Gastrocnemius medialis (tissue), 4 donors: ENCODE data around the gene COQ8A. TPM values are rescaled to one million over a fixed set of nuclear protein-coding genes. Genes with fewer than 3 reads are reported as not detected.

Experiments
- ATAC-seq, 2 donors: fragments of 150-250 bp; one replicate each; pipeline ENCODE4 v1.9.1; 2016
- DNase-seq, 2 donors: peaks; one replicate each; pipeline ENCODE4 v3.0.0-alpha.2; 2019
- H3K27ac ChIP-seq, 4 donors: fragments of 200-600 bp; sonication (generic); 1 replicate in 1 of 4; 2 replicates in 3 of 4; pipeline ENCODE4 v1.5.1; 2016 to 2018; ENCODE audit warnings: mild to moderate bottlenecking in 2 of 4, moderate library complexity in 1 of 4
- H3K27me3 ChIP-seq, 3 donors: fragments of 200-600 bp; sonication (generic) in 2 of 3; 1 replicate in 1 of 3; 2 replicates in 2 of 3; pipeline versions ENCODE4 v1.5.1 to v1.6.0; 2016 to 2019; ENCODE audit warnings: mild to moderate bottlenecking in 1 of 3, moderate library complexity in 1 of 3
- H3K36me3 ChIP-seq, 2 donors: fragments of 200-600 bp; sonication (generic) in 1 of 2; one replicate each; pipeline ENCODE4 v1.5.1; 2017 to 2018
- H3K4me1 ChIP-seq, 2 donors: fragments of 200-600 bp; sonication (generic) in 1 of 2; one replicate each; pipeline ENCODE4 v1.5.1; 2016 to 2017; ENCODE audit warnings: mild to moderate bottlenecking in 2 of 2
- H3K4me3 ChIP-seq, 4 donors: fragments of 200-600 bp; sonication (generic) in 3 of 4; 1 replicate in 1 of 4; 2 replicates in 3 of 4; pipeline ENCODE4 v1.5.1; 2016 to 2019; ENCODE audit warnings: mild to moderate bottlenecking in 2 of 4
- H3K9me3 ChIP-seq, 3 donors: fragments of 200-600 bp; sonication (generic) in 2 of 3; 1 replicate in 1 of 3; 2 replicates in 2 of 3; pipeline ENCODE4 v1.5.1; 2016 to 2019
- CTCF ChIP-seq, 5 experiments: fragments of 450-650 bp in 3 of 5; fragments of 200-600 bp in 2 of 5; sonication (generic) in 2 of 5; IDR thresholded peaks in 4 of 5; conservative IDR thresholded peaks in 1 of 5; 1 replicate in 4 of 5; 2 replicates in 1 of 5; pipeline ENCODE4 v1.5.1; 2016 to 2019; ENCODE audit warnings: antibody characterized with exemption in 5 of 5, mild to moderate bottlenecking in 3 of 5, moderate library complexity in 3 of 5
- POLR2A ChIP-seq, 2 donors: fragments of 450-650 bp; IDR thresholded peaks; one replicate each; pipeline ENCODE4 v1.6.1; 2017; ENCODE audit warnings: antibody characterized with exemption in 2 of 2, mild to moderate bottlenecking in 2 of 2, moderate library complexity in 2 of 2
- in situ Hi-C, 4 donors: fragments of 200-750 bp; cut with MboI; loops; one replicate each; pipeline versions ENCODE4 v1.15.0 to v1.8.0; 2017; ENCODE audit warnings: low sequenced_read_pairs in 4 of 4
- intact Hi-C: fragments of 100-400 bp; cut with DNase I; formaldehyde crosslinking; loops from one replicate; pipeline ENCODE4 v1.15.1; 2023; ENCODE audit warnings: low total_unique reads
- total RNA-seq, 4 donors: library from RNA; depleted of rRNA; stranded (reverse); fragments of >200 nt; gene quantifications; one replicate each; pipeline versions ENCODE4 v1.1.0 to v1.2.3, GENCODE V29; 2016

COQ8A gene
- total RNA-seq, 4 donors from 2014 or later, result 950 to 2,403 (median 1,384) TPM

- no peaks in the 10 kb centered on the region for H3K9me3 ChIP-seq
- peak overlapping the region in 1 of 4 donors; percentile 38 for H3K4me3 ChIP-seq
- ATAC-seq (no peak), DNase-seq (no peak)
- H3K27ac ChIP-seq, result peak overlapping the region; percentile 98 to 99 (median 99)
- peaks cover 78 to 87% of the 10 kb centered on the region in 2 donors for H3K4me1 ChIP-seq
- in situ Hi-C loops, result no loop called here
- H3K27me3 ChIP-seq, result no peaks in the 10 kb centered on the region
- no peaks in the 10 kb centered on the region for H3K36me3 ChIP-seq
- TF ChIP-seq CTCF (IDR thresholded peaks at IDR 0.05 in 4 of 5, conservative IDR thresholded peaks at IDR 0.05 in 1 of 5) (no peak), POLR2A (IDR thresholded peaks at IDR 0.05) (no peak)
- intact Hi-C loops, result loop anchor here (10.0 kb wide), 3 partner anchors 284 to 1256 kb away; partner anchors contain the start of genes ARF1 and OBSCN
These were observed 8.4 kb downstream of the COQ8A start for GRCh38 chr1:226948480-226948879.

GRCh38 chr1:226948996-226949395 is 8.9 kb downstream of the COQ8A start:
- in situ Hi-C loops (no loop called here), intact Hi-C loops (loop anchor here (10.0 kb wide), 3 partner anchors 284 to 1256 kb away; partner anchors contain the start of genes ARF1 and OBSCN)
- Histone ChIP-seq H3K36me3 (no peaks in the 10 kb centered on the region), H3K27me3 (no peaks in the 10 kb centered on the region), H3K27ac (peak overlapping the region; percentile 98 to 99 (median 99)), H3K4me1 (peaks cover 74 to 87% of the 10 kb centered on the region in 2 donors), H3K9me3 (no peaks in the 10 kb centered on the region), H3K4me3 (no peak overlapping the region)
- TF ChIP-seq POLR2A (IDR thresholded peaks at IDR 0.05), result no peak
- DNase-seq, result no peak
- ATAC-seq, result no peak

- in situ Hi-C loops, result no loop called here
- no peak for TF ChIP-seq POLR2A (IDR thresholded peaks at IDR 0.05)
- TF ChIP-seq CTCF (IDR thresholded peaks at IDR 0.05 in 4 of 5, conservative IDR thresholded peaks at IDR 0.05 in 1 of 5), result no peak
- Histone ChIP-seq H3K36me3 (no peaks in the 10 kb centered on the region), H3K4me1 (peaks cover 71 to 83% of the 10 kb centered on the region in 2 donors), H3K27me3 (no peaks in the 10 kb centered on the region), H3K4me3 (no peak overlapping the region), H3K27ac (peak overlapping the region; percentile 98 to 99 (median 99)), H3K9me3 (no peaks in the 10 kb centered on the region)
- no peak for DNase-seq
- intact Hi-C loops, result loop anchor here (10.0 kb wide), 3 partner anchors 285 to 1255 kb away; partner anchors contain the start of genes ARF1 and OBSCN
- no peak for ATAC-seq
These were observed 9.3 kb downstream of the COQ8A start for GRCh38 chr1:226949401-226949800.

- H3K4me3 ChIP-seq, result no peak overlapping the region
- no peaks in the 10 kb centered on the region for H3K27me3 ChIP-seq
- H3K27ac ChIP-seq, result peak overlapping the region; percentile 98 to 99 (median 99)
- no peaks in the 10 kb centered on the region for H3K9me3 ChIP-seq
- DNase-seq (no peak), ATAC-seq (no peak)
- intact Hi-C loops (no loop called here), in situ Hi-C loops (no loop called here)
- no peaks in the 10 kb centered on the region for H3K36me3 ChIP-seq
- peaks cover 67 to 74% of the 10 kb centered on the region in 2 donors for H3K4me1 ChIP-seq
- TF ChIP-seq CTCF (IDR thresholded peaks at IDR 0.05 in 4 of 5, conservative IDR thresholded peaks at IDR 0.05 in 1 of 5), result no peak
- TF ChIP-seq POLR2A (IDR thresholded peaks at IDR 0.05), result no peak
These were observed 10.2 kb downstream of the COQ8A start for GRCh38 chr1:226950316-226950715.

- no peak for TF ChIP-seq POLR2A (IDR thresholded peaks at IDR 0.05)
- TF ChIP-seq CTCF (IDR thresholded peaks at IDR 0.05 in 4 of 5, conservative IDR thresholded peaks at IDR 0.05 in 1 of 5), result no peak
- no peaks in the 10 kb centered on the region for H3K36me3 ChIP-seq
- H3K9me3 ChIP-seq, result no peaks in the 10 kb centered on the region
- H3K27me3 ChIP-seq, result no peaks in the 10 kb centered on the region
- ATAC-seq (no peak), DNase-seq (no peak)
- H3K4me1 ChIP-seq, result peaks cover 62 to 70% of the 10 kb centered on the region in 2 donors
- intact Hi-C loops, result no loop called here
- peak overlapping the region; percentile 98 to 99 (median 99) for H3K27ac ChIP-seq
- no peak overlapping the region for H3K4me3 ChIP-seq
- in situ Hi-C loops, result no loop called here
These were observed 10.8 kb downstream of the COQ8A start for GRCh38 chr1:226950871-226951270.
